HG03025 (cell line): ENCODE data around the gene APP.

Experiments used
- ATAC-seq: cut with Tn5 transposase; IDR thresholded peaks from one replicate; pipeline ENCODE4 v1.9.1; 2021; ENCODE audit warnings: mild to moderate bottlenecking, moderate library complexity; ENCODE audit not compliant: unreplicated experiment, low FRiP score

APP gene

DNA sequence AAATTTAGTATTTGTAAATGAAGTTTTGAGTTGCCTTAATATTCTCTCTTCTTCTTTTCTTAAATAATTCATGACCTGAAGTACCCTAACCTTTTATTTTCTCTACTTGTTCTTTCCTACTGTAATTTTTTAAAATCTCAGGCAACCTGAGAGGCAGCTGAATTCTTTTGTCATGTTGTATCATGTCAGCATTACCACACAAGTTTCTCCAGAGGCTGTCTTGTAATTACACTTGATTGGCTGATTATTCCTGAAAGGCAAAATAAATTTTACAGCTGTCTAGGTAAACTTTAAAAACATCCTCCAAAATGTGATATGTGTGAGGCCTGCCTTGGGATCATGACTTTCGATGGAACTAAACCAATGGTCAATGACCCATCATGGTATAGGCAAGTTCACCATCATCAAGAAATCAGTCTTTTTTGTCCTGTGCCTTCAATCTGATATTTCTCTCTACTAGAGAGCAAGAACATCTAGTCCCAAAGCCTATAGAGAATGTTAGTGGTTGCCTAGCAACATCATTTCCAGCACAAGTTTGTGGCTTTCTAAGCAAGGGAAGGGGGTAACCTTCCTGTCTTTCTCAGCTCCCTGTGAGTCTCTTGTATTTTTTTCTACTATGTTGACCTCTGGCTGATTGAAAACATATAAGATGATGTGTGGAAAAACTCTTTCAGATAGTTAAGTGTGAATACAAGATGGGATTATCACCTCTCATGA lies 320.3 kb downstream of the APP start:
- no peak for ATAC-seq

DNA sequence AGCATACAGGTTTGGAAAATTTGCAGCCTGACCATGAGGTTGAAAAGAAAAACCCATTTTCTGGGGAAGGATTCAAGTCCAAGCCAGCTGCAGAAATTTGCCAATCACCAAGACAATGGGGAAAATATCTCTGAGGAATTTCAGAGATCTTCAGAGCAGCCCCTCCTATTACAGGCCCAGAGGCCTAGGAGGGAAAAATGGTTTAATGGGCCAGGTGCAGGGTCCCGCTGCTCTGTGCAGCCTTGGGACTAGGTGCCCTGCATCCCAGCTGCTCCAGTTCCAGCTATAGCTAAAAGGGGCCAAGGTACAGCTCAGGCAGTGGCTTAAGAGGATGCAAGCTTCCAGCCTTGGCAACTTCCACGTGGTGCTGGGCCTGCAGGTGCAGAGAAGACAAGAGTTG lies 322.3 kb downstream of the APP start:
- no peak for ATAC-seq

DNA sequence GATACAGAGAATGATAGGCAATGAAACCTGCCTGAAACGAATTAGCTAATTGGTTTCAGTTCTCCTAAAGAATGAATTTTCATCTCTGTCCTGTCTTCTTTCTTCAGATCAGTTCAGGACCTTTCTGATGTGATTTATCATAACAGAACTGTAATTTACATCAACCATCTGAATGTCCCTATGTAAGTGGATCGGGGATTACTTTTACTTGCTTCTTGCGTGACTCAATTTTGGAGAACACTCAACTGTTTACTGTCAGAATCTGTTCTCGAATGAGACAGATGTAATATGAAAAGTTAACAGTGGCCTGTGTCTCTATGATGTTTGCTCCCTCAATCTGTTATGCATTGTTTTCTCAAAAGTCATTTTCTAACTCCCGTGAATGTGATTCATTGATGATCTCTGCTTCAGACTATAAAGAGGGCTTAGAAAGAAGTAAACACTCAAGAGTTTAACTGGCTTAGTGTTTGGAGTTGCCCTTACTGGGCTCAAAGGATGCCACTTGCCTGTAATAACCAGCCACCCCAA lies 324.8 kb downstream of the APP start:
- ATAC-seq = no peak

GRCh38 chr21:25842925-25843324 lies 327.6 kb downstream of the APP start:
- no peak for ATAC-seq

DNA sequence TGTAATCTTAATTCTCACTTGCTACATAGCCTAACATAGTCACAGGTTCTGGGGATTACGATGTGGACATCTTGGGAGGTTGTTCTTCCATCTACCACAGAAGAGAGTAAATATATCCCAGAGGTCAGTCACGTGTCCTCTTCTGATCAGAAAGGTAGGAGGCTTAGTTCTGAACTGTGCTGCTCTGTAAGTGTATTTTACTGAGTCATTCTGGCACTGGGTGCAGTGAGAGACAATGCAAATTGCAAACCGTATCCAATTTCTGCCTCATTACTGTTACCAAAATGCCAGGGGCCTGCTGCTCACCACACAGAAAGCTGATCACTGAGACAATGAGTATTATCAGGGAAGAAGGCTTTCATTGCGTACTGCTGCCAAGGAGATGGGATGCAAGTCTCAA lies 331.8 kb downstream of the APP start:
- ATAC-seq = no peak

DNA sequence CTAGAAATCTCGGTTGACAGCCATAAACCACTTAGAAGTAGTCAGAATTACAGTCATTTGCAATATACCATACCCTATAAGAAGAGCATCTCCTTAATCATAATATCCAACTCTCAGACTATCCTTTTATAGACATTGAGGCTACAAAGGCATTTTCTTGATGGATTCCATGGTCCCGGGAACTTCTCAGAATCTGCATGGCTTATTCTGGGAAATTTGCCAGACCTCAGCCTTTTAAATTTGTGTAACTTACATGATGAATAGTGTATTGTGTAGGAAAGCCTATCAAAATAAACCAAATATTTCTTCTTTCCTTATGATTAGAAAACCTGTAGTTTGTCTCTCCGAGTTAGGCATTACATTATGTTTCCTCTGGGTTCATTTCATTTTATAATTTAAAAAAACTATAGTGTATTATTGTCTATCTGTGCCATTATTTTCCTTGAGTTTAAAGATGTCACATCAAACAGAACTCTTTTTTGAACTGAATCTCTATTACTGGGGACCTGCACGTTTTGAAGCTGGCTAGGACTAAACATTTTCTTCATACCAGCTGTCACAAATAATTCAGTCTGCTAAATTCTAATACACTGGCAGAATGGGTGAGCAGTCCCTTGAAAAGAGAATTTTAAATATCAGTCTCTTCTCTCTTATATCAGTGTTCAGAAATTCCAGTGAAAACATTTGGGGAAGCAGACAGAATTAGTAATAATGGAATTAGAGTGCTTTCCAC lies 332.9 kb downstream of the APP start:
- ATAC-seq = no peak

DNA sequence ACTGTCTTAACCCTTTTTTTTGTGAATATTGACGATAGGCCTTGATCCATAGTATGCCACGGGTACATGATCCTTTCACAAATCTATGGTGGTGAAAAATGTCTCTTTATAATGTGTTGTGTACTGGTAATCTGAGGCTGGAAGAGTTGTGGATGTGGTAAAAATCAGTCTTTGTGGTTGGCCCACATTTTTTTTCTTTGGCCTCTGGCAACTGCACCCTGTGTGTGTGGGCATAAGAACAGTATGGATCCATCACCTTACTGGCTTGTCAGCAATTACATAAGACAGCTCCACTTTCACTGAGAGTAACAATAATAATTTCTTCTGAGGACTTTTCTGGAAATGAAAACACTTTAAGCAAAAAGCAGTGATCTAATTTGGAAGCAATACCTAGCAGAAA lies 334.2 kb downstream of the APP start:
- ATAC-seq = no peak

DNA sequence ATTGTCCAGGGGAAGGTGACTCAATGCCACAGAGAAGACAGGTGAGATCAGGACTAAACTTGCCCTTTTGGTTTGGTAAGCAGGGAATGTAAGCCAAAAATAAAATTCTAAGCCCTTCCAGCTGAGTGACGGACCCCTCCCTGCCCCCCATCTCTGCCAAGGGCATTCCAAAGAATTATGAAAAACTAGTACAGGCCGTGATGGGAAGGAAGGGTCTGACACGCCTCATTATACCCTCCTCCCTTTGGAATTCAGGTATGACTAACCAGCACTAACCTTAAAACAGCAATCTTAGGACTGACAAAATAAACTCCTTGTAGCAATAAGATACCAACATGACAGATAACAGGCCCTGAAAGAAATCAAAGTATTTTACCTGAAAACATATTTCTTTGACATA lies 336.2 kb downstream of the APP start:
- ATAC-seq = no peak

- ATAC-seq = no peak
Measured at GRCh38 chr21:25831300-25831960, 339.1 kb downstream of the APP start.
